GM12865 (cell line): ENCODE data around the gene UMODL1.

Experiments used
- DNase-seq: peaks from one replicate; pipeline ENCODE4 v3.0.0; 2010; ENCODE audit warnings: low read depth
- H3K4me3 ChIP-seq: 2 replicates; pipeline ENCODE4 v1.5.1; 2011; ENCODE audit warnings: mild to moderate bottlenecking, low read depth, low read length, control low read depth
- TF ChIP-seq, protein P1 (sequence below): IDR thresholded peaks from 2 replicates; pipeline ENCODE4 v1.5.1; 2011; ENCODE audit warnings: low read length, control low read depth, low read depth, inconsistent platforms; ENCODE audit not compliant: insufficient read depth; ENCODE audit errors: missing control alignments

UMODL1 gene

GRCh38 chr21:42096566-42096965 lies 25.4 kb downstream of the UMODL1 start:
- TF ChIP-seq, protein P1, sequence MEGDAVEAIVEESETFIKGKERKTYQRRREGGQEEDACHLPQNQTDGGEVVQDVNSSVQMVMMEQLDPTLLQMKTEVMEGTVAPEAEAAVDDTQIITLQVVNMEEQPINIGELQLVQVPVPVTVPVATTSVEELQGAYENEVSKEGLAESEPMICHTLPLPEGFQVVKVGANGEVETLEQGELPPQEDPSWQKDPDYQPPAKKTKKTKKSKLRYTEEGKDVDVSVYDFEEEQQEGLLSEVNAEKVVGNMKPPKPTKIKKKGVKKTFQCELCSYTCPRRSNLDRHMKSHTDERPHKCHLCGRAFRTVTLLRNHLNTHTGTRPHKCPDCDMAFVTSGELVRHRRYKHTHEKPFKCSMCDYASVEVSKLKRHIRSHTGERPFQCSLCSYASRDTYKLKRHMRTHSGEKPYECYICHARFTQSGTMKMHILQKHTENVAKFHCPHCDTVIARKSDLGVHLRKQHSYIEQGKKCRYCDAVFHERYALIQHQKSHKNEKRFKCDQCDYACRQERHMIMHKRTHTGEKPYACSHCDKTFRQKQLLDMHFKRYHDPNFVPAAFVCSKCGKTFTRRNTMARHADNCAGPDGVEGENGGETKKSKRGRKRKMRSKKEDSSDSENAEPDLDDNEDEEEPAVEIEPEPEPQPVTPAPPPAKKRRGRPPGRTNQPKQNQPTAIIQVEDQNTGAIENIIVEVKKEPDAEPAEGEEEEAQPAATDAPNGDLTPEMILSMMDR, result no peak
- no peak overlapping the region for H3K4me3 ChIP-seq
- no peak for DNase-seq

DNA sequence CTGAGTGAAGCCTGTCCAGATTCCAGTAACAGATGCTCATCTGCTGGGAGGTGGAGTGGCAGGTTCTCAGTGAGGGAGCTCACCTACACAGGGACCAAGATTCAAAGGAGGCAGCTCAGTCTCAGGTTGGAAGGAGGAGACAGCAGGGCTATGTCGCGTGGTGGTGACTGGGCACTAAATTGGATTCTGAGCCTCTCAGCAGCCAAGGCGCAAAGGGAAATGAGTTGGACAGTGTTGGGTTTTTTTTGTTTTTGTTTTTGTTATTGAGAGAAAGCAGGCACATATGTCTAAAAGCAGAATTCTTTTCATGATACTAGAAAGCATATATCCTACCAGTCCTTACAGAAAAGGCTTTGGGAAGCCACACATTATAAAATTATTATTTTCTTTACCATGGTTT lies 26.2 kb downstream of the UMODL1 start:
- no peak for DNase-seq
- TF ChIP-seq, protein P1, result no peak
- H3K4me3 ChIP-seq, result no peak overlapping the region

- no peak overlapping the region for H3K4me3 ChIP-seq
- DNase-seq, result no peak
- TF ChIP-seq, protein P1, result no peak
Measured at GRCh38 chr21:42097860-42098454, 26.8 kb downstream of the UMODL1 start.

- no peak overlapping the region for H3K4me3 ChIP-seq
- no peak for DNase-seq
- TF ChIP-seq, protein P1, result no peak
Measured at GRCh38 chr21:42098957-42099505, 27.9 kb downstream of the UMODL1 start.

- no peak for DNase-seq
- TF ChIP-seq, protein P1, result no peak
- H3K4me3 ChIP-seq, result no peak overlapping the region
Measured at GRCh38 chr21:42101246-42101645, 30.1 kb downstream of the UMODL1 start.

GRCh38 chr21:42102076-42102475 lies 31.0 kb downstream of the UMODL1 start:
- TF ChIP-seq, protein P1, result no peak
- no peak overlapping the region for H3K4me3 ChIP-seq
- no peak for DNase-seq

DNA sequence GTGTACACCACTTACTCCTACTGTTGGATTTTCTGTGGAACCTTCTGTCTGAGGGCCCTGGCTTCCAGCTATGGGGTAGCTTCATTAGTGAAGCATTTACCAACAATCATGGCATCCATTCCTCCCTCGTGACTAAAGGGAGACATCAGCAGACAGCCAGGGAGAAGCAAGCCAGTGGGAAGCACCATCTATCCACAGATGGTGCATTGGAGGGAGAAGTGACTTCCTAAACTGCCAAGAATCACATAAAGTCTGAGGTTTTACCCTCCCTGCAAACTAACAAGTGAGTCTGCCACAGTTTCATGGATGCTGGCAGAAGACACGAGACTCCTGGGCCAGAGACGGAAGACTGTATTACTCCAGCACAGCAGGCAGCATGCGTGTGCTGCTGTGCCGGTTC lies 31.4 kb downstream of the UMODL1 start:
- DNase-seq, result no peak
- TF ChIP-seq, protein P1, result no peak

More for the DNA sequence above, 31.4 kb downstream of the UMODL1 start:
- H3K4me3 ChIP-seq, result no peak overlapping the region
